HepG2 (cell line): ENCODE results near the gene TRIM31. TPM values are rescaled to one million over a fixed set of nuclear protein-coding genes. Genes with fewer than 3 reads are reported as not detected.

Experiments used
- ATAC-seq: fragments of 200-7000 bp; cut with Tn5 transposase; 3 replicates; pipeline ENCODE4 v1.9.1; 2020; ENCODE audit warnings: mild to moderate bottlenecking, moderate library complexity
- BruUV-seq: library from RNA; stranded (reverse); fragments of 400-500 nt; replicated peaks from 2 replicates; lab custom pipeline; 2021; lab: Mats Ljungman, UMichigan
- CTCF ChIA-PET: fragments of 300-600 bp; formaldehyde crosslinking; extraction: SDS; loops from one replicate; lab custom pipeline; 2021; ENCODE audit warnings: low total read pairs, inconsistent platforms, low intra/inter-chr PET ratio; lab: Yijun Ruan, JAX
- POLR2A ChIA-PET: fragments of 350-600 bp; sonication (Branson Sonifier 250); formaldehyde crosslinking; loops from one replicate; lab custom pipeline; 2020; ENCODE audit warnings: antibody characterized with exemption, inconsistent platforms; lab: Yijun Ruan, JAX
- DNase-seq: peaks from one replicate; pipeline ENCODE4 v3.0.0-alpha.2; 2015; ENCODE audit warnings: low spot score
- FAIRE-seq: peaks from 3 replicates; lab custom pipeline; 2011; peaks lifted over from hg19 to GRCh38; lab: Jason Lieb, UNC
- H2AFZ ChIP-seq: one replicate; pipeline ENCODE4 v1.6.1; 2011; ENCODE audit warnings: low read length, inconsistent platforms
- H3K27ac ChIP-seq: fragments of 300-600 bp; 3 replicates; pipeline ENCODE4 v1.8.0; 2011; ENCODE audit warnings: mixed run types, mild to moderate bottlenecking, mixed read lengths, low read length, inconsistent platforms; ENCODE audit not compliant: insufficient read depth; ENCODE audit errors: extremely low read length
- H3K27me3 ChIP-seq, 2 experiments: fragments of 200-600 bp in 1 of 2; 2 replicates in 1 of 2; 3 replicates in 1 of 2; pipeline versions ENCODE4 v1.6.0 to v1.8.0; 2011; ENCODE audit warnings: low read length in 2 of 2, mild to moderate bottlenecking in 2 of 2, moderate library complexity in 2 of 2, inconsistent platforms in 1 of 2; ENCODE audit not compliant: insufficient read depth in 2 of 2, control insufficient read depth in 1 of 2
- H3K36me3 ChIP-seq, 2 experiments: fragments of 200-600 bp in 1 of 2; replicated peaks in 1 of 2; 2 replicates in 1 of 2; 3 replicates in 1 of 2; pipeline versions ENCODE4 v1.5.1 to v1.8.0; 2011; ENCODE audit warnings: low read length in 2 of 2, inconsistent platforms in 1 of 2; ENCODE audit not compliant: insufficient read depth in 2 of 2, control insufficient read depth in 1 of 2
- H3K4me1 ChIP-seq: 2 replicates; pipeline ENCODE4 v1.5.1; 2012; ENCODE audit warnings: low read length, inconsistent platforms; ENCODE audit not compliant: insufficient read depth
- H3K4me2 ChIP-seq: 2 replicates; pipeline ENCODE4 v1.6.0; 2011; ENCODE audit warnings: low read depth, low read length, inconsistent platforms
- H3K4me3 ChIP-seq, 3 experiments: fragments of 200-600 bp in 1 of 3; sonication (generic), shearing (Covaris generic) in 1 of 3; replicated peaks in 1 of 3; 2 replicates each; pipeline ENCODE4 v1.5.1; 2011 to 2016; ENCODE audit warnings: low read length in 3 of 3, inconsistent platforms in 2 of 3, low read depth in 2 of 3, mild to moderate bottlenecking in 2 of 3, control low read depth in 1 of 3, mixed read lengths in 1 of 3; ENCODE audit not compliant: insufficient read depth in 1 of 3
- H3K79me2 ChIP-seq: one replicate; pipeline ENCODE4 v1.6.1; 2011; ENCODE audit warnings: low read length, inconsistent platforms; ENCODE audit not compliant: insufficient read depth
- H3K9ac ChIP-seq: 2 replicates; pipeline ENCODE4 v1.6.0; 2011; ENCODE audit warnings: mild to moderate bottlenecking, low read depth, low read length, inconsistent platforms; ENCODE audit not compliant: insufficient read depth
- H3K9me3 ChIP-seq: 2 replicates; pipeline ENCODE4 v1.5.1; 2012; ENCODE audit warnings: mild to moderate bottlenecking, low read length
- H4K20me1 ChIP-seq: 2 replicates; pipeline ENCODE4 v1.6.0; 2011; ENCODE audit warnings: inconsistent platforms, mild to moderate bottlenecking, low read length, moderate library complexity; ENCODE audit not compliant: insufficient read depth
- HOXA3 ChIP-seq: sonication (generic); formaldehyde crosslinking; IDR thresholded peaks from 2 replicates; pipeline ENCODE4 v1.5.0; 2020; ENCODE audit warnings: missing genetic modification reagents
- NFKB2 ChIP-seq: sonication (generic); formaldehyde crosslinking; IDR thresholded peaks from 2 replicates; pipeline ENCODE4 v1.4.0; 2020; ENCODE audit warnings: missing genetic modification reagents, borderline replicate concordance
- PHF8 ChIP-seq: sonication (generic); formaldehyde crosslinking; IDR thresholded peaks from 2 replicates; pipeline ENCODE4 v1.5.0; 2020; ENCODE audit warnings: missing genetic modification reagents
- ZNF687 ChIP-seq: sonication (generic); formaldehyde crosslinking; IDR thresholded peaks from 2 replicates; pipeline ENCODE4 v1.5.1; 2020; ENCODE audit warnings: mild to moderate bottlenecking, missing genetic modification reagents, moderate library complexity
- WGBS: methylation state at CpG from one replicate; pipeline ENCODE4 v1.1.6; 2017; ENCODE audit warnings: low lambda C conversion rate; 5-methylcytosine and 5-hydroxymethylcytosine counted together
- in situ Hi-C: cut with HindIII; loops from 2 replicates; pipeline ENCODE4 v1.10.0; 2017; ENCODE audit warnings: low pct_unique_long_range_greater_than_20kb; ENCODE audit not compliant: extremely low pct_ligation_motif_present
- intact Hi-C: fragments of 100-400 bp; cut with micrococcal nuclease; formaldehyde crosslinking; loops from one replicate; pipeline ENCODE4 v1.10.0; 2022; ENCODE audit not compliant: unreplicated experiment
- polyA plus RNA-seq, 8 experiments: library from polyadenylated mRNA; depleted of rRNA in 3 of 8; stranded (reverse) in 7 of 8; unstranded in 1 of 8; fragments of >200 nt; fragmentation: Illumina TruSeq in 4 of 8; extraction: Trizol in 4 of 8; gene quantifications; 2 replicates each; pipeline versions ENCODE4 v1.2.1 to v1.2.3, GENCODE V29; 2011 to 2016; ENCODE audit warnings: low read depth in 4 of 8, missing spikeins in 1 of 8, mixed read lengths in 1 of 8; ENCODE audit not compliant: insufficient read depth in 1 of 8
- total RNA-seq, 5 experiments: library from RNA; depleted of rRNA; stranded (reverse); fragments of >200 nt; fragmentation: Illumina TruSeq; extraction: Trizol; gene quantifications; 2 replicates each; pipeline ENCODE4 v1.2.3, GENCODE V29; 2016; ENCODE audit warnings: low read depth in 1 of 5

TRIM31 gene
- total and polyA plus RNA-seq, 2 of the 13 experiments (the other 11 are each of a cell fraction or from before 2014, with no cell fraction given), result 0.13 to 0.51 TPM

- Histone ChIP-seq H4K20me1 (no peaks in the 10 kb centered on the region; the same call in 1 of the 2 replicates), H3K9me3 (no peaks in the 10 kb centered on the region), H3K27me3 (peaks cover 0 to 3% of the 10 kb centered on the region in 2 experiments; a peak in 1 of 5 replicates), H3K9ac (no peak within 1 kb of the TSS), H3K36me3 (no peaks in the 10 kb centered on the region), H3K4me3 (no peak within 1 kb of the TSS), H2AFZ (no peak within 1 kb of the TSS), H3K79me2 (peaks cover 26% of the 10 kb centered on the region), H3K27ac (no peak within 1 kb of the TSS), H3K4me2 (no peak within 1 kb of the TSS), H3K4me1 (peaks cover 52% of the 10 kb centered on the region)
- intact Hi-C loops, result no loop called here
- FAIRE-seq, result no peak
- TF ChIP-seq NFKB2, result peak; percentile 24; the same call in 1 of the 2 replicates
- TF ChIP-seq ZNF687, result 0 out of 2 replicates have a peak, but pooled peaks have one; percentile 40
- no peak for TF ChIP-seq PHF8 (CRISPR knock-in tag)
- TF ChIP-seq HOXA3 (CRISPR knock-in tag), result peak; percentile 21; the same call in 1 of the 2 replicates
- ChIA-PET CTCF (no interaction called here), POLR2A (no interaction called here)
- BruUV-seq, result no TSS peak
- ATAC-seq, result no peak
- no peak for DNase-seq
- in situ Hi-C loops, result no loop called here
- 88% methylated on average over 4 of the region's 4 CpGs for WGBS
Measured at GRCh38 chr6:30160785-30161531, 48.1 kb upstream of the TRIM31 start, which contains the start of gene TRIM10. Gene TRIM10 (minus strand): TSS chr6:30161211. CDS start chr6:30160858, 353 bp downstream.
